OCI-LY1 (cell line): ENCODE data around the gene CNPY4.

Source experiments
- H2AFZ ChIP-seq: fragments of 200-600 bp; sonication (generic), shearing (Covaris generic); 2 replicates; pipeline ENCODE4 v1.6.0; 2014; ENCODE audit warnings: antibody characterized with exemption, mild to moderate bottlenecking, low read length
- H3F3A ChIP-seq: fragments of 200-600 bp; sonication (generic), shearing (Covaris generic); 2 replicates; pipeline ENCODE4 v1.6.0; 2014; ENCODE audit warnings: mild to moderate bottlenecking, antibody characterized with exemption, low read length, moderate library complexity; ENCODE audit not compliant: insufficient read depth
- H3K27ac ChIP-seq: fragments of 200-600 bp; sonication (generic); 2 replicates; pipeline ENCODE4 v1.5.1; 2014; ENCODE audit warnings: low read length, mixed run types, mild to moderate bottlenecking, low read depth; ENCODE audit not compliant: poor library complexity, severe bottlenecking
- H3K27me3 ChIP-seq: fragments of 200-600 bp; sonication (generic); 2 replicates; pipeline ENCODE4 v1.6.0; 2014; ENCODE audit warnings: antibody characterized with exemption, mild to moderate bottlenecking, low read length, moderate library complexity; ENCODE audit not compliant: insufficient read depth
- H3K36me3 ChIP-seq: fragments of 200-600 bp; sonication (generic); 2 replicates; pipeline ENCODE4 v1.6.1; 2014; ENCODE audit warnings: mild to moderate bottlenecking, antibody characterized with exemption, low read length, moderate library complexity, mixed read lengths; ENCODE audit not compliant: insufficient read depth
- H3K4me1 ChIP-seq: fragments of 200-600 bp; sonication (generic); 2 replicates; pipeline ENCODE4 v1.5.1; 2014; ENCODE audit warnings: mild to moderate bottlenecking, low read length, moderate library complexity; ENCODE audit not compliant: insufficient read depth, severe bottlenecking
- H3K4me2 ChIP-seq: fragments of 200-600 bp; sonication (generic), shearing (Covaris generic); 2 replicates; pipeline ENCODE4 v1.6.1; 2014; ENCODE audit warnings: low read length
- H3K4me3 ChIP-seq: fragments of 200-600 bp; sonication (generic); 2 replicates; pipeline ENCODE4 v1.5.1; 2014; ENCODE audit warnings: low read length, low read depth, mild to moderate bottlenecking, mixed read lengths; ENCODE audit not compliant: poor library complexity, severe bottlenecking
- H3K79me2 ChIP-seq: fragments of 200-600 bp; shearing (Covaris generic); 2 replicates; pipeline ENCODE4 v1.6.1; 2016; ENCODE audit warnings: mixed run types, low read length, mixed read lengths; ENCODE audit not compliant: insufficient read depth
- H3K9ac ChIP-seq: fragments of 200-600 bp; sonication (generic), shearing (Covaris generic); 2 replicates; pipeline ENCODE4 v1.6.1; 2014; ENCODE audit warnings: mild to moderate bottlenecking, low read length, mixed read lengths
- H3K9me2 ChIP-seq: fragments of 200-600 bp; sonication (generic), shearing (Covaris generic); 2 replicates; pipeline ENCODE4 v1.6.1; 2014; ENCODE audit warnings: low read depth, mild to moderate bottlenecking, low read length, mixed read lengths
- H3K9me3 ChIP-seq: fragments of 200-600 bp; shearing (Covaris generic); 2 replicates; pipeline ENCODE4 v1.6.1; 2014; ENCODE audit warnings: low read length, mixed read lengths
- H4K20me1 ChIP-seq: fragments of 200-600 bp; sonication (generic), shearing (Covaris generic); 2 replicates; pipeline ENCODE4 v1.6.0; 2016; ENCODE audit warnings: mild to moderate bottlenecking, low read length; ENCODE audit not compliant: insufficient read depth
- EZH2 ChIP-seq: fragments of 200-600 bp; sonication (generic), shearing (Covaris generic); IDR thresholded peaks from 2 replicates; pipeline ENCODE4 v1.8.0; 2017; ENCODE audit warnings: borderline replicate concordance, mixed run types, mild to moderate bottlenecking, antibody characterized with exemption, low read length, moderate library complexity, mixed read lengths
- TF ChIP-seq, protein P1 (sequence below): fragments of 200-600 bp; sonication (generic), shearing (Covaris generic); IDR thresholded peaks from 2 replicates; pipeline ENCODE4 v1.5.1; 2017; ENCODE audit warnings: mild to moderate bottlenecking, antibody characterized with exemption, low read length, moderate library complexity, mixed read lengths

Gene CNPY4

GRCh38 chr7:100102950-100103840 lies 16.2 kb upstream of the CNPY4 start:
- no peaks in the 10 kb centered on the region for H3F3A ChIP-seq
- peak overlapping the region; percentile 87 for H3K4me3 ChIP-seq
- H3K27ac ChIP-seq = peak overlapping the region; percentile 73
- peak overlapping the region; percentile 67; the same call in 1 of the 2 replicates for H3K9ac ChIP-seq
- H3K27me3 ChIP-seq = no peaks in the 10 kb centered on the region
- H3K9me3 ChIP-seq = no peaks in the 10 kb centered on the region
- H3K36me3 ChIP-seq = peaks cover 58% of the 10 kb centered on the region
- no peaks in the 10 kb centered on the region for H4K20me1 ChIP-seq
- no peak overlapping the region for H2AFZ ChIP-seq
- H3K9me2 ChIP-seq = no peaks in the 10 kb centered on the region
- H3K4me1 ChIP-seq = peaks cover 24% of the 10 kb centered on the region
- peaks cover 10% of the 10 kb centered on the region for H3K79me2 ChIP-seq
- TF ChIP-seq EZH2 = no peak
- TF ChIP-seq, protein P1, sequence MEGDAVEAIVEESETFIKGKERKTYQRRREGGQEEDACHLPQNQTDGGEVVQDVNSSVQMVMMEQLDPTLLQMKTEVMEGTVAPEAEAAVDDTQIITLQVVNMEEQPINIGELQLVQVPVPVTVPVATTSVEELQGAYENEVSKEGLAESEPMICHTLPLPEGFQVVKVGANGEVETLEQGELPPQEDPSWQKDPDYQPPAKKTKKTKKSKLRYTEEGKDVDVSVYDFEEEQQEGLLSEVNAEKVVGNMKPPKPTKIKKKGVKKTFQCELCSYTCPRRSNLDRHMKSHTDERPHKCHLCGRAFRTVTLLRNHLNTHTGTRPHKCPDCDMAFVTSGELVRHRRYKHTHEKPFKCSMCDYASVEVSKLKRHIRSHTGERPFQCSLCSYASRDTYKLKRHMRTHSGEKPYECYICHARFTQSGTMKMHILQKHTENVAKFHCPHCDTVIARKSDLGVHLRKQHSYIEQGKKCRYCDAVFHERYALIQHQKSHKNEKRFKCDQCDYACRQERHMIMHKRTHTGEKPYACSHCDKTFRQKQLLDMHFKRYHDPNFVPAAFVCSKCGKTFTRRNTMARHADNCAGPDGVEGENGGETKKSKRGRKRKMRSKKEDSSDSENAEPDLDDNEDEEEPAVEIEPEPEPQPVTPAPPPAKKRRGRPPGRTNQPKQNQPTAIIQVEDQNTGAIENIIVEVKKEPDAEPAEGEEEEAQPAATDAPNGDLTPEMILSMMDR = no peak
- H3K4me2 ChIP-seq = peak overlapping the region; percentile 71

DNA sequence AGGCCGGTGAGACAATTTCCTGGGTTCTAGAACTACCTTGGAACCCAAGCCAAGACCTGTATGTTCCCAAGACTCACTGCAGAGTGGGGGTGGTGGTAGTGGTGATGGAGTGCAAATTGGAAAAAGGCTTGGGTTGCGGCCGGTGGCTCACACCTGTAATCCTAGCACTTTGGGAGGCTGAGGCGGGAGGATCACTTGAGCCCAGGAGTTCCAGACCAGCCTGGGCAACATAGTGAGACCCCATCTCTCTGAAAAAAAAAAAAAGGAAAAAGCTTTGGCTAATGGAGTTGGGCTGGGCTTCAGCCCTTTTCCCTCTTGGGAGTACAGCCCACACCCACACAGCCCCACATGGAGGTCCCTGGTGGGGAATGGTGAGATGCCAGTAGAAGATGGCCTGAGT lies 13.9 kb upstream of the CNPY4 start:
- no peak for TF ChIP-seq EZH2
- Histone ChIP-seq H3K4me2 (no peak overlapping the region), H3K36me3 (peaks cover 56% of the 10 kb centered on the region)

DNA sequence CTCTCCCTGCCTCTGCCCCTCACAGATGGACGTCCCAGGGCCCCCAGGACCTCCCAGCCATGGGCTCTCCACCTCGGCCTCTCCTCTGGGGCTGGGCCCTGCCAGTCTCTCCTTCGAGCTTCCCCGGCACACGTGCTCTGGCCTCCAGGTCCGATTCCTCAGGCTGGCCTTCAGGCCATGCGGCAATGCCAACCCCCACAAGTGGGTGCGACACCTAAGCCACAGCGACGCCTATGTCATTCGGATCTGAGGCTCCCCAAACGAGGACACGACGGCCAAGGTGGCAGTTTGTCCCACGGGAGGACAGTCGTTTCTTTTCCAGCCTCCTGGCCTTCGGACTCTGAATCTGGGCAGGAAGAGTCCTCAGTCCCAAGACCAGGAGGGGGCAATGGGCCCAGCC lies 12.8 kb upstream of the CNPY4 start:
- Histone ChIP-seq H3K27me3 (no peaks in the 10 kb centered on the region), H3K4me2 (no peak overlapping the region), H2AFZ (no peak overlapping the region), H3K4me3 (no peak overlapping the region), H4K20me1 (no peaks in the 10 kb centered on the region), H3K9me2 (no peaks in the 10 kb centered on the region), H3K9ac (no peak overlapping the region), H3K9me3 (no peaks in the 10 kb centered on the region), H3K27ac (no peak overlapping the region), H3F3A (no peaks in the 10 kb centered on the region), H3K36me3 (peaks cover 63% of the 10 kb centered on the region), H3K4me1 (peaks cover 18% of the 10 kb centered on the region), H3K79me2 (no peaks in the 10 kb centered on the region)
- no peak for TF ChIP-seq EZH2
- TF ChIP-seq, protein P1 = no peak

More for the DNA sequence above, 13.9 kb upstream of the CNPY4 start:
- H3K4me1 ChIP-seq = peaks cover 18% of the 10 kb centered on the region
- no peaks in the 10 kb centered on the region for H3K9me2 ChIP-seq
- H3K9me3 ChIP-seq = no peaks in the 10 kb centered on the region
- H3K9ac ChIP-seq = no peak overlapping the region
- no peaks in the 10 kb centered on the region for H3F3A ChIP-seq
- H3K79me2 ChIP-seq = no peaks in the 10 kb centered on the region
- no peak overlapping the region for H3K4me3 ChIP-seq
- H4K20me1 ChIP-seq = no peaks in the 10 kb centered on the region
- H3K27me3 ChIP-seq = no peaks in the 10 kb centered on the region
- no peak overlapping the region for H3K27ac ChIP-seq
- no peak overlapping the region for H2AFZ ChIP-seq
